ENCODE results near the gene GRK7. TPM values are rescaled to one million over a fixed set of nuclear protein-coding genes. Genes with fewer than 3 reads are reported as not detected.

GRK7 gene
- not detected in 2 replicates for total RNA-seq (ENCODE audit: low replicate concordance)

- H3K4me3 ChIP-seq (ENCODE audit: low read depth, low read length), result no peak within 1 kb of the TSS
- DNase-seq (ENCODE audit: low read depth), result no peak
Observed at GRCh38 chr3:141763088-141763750, at the start of gene GRK7. TSS of gene GRK7 (plus strand) at chr3:141763408. CDS start at chr3:141778285, 14,877 bp downstream.

GRCh38 chr3:141714671-141715070 is 48.5 kb upstream of the GRK7 start:
- no peak for DNase-seq (ENCODE audit: low read depth)
- TF ChIP-seq CTCF (IDR thresholded peaks at IDR 0.05; ENCODE audit: insufficient read depth, low read length), result no peak
- no peak overlapping the region for H3K4me3 ChIP-seq (ENCODE audit: low read depth, low read length)

More at GRCh38 chr3:141763088-141763750, at the start of gene GRK7:
- TF ChIP-seq CTCF (IDR thresholded peaks at IDR 0.05; ENCODE audit: insufficient read depth, low read length), result no peak

GRCh38 chr3:141722081-141722480 is 41.1 kb upstream of the GRK7 start:
- DNase-seq (ENCODE audit: low read depth), result no peak
- H3K4me3 ChIP-seq (ENCODE audit: low read depth, low read length), result no peak overlapping the region
- TF ChIP-seq CTCF (IDR thresholded peaks at IDR 0.05; ENCODE audit: insufficient read depth, low read length), result no peak

GRCh38 chr3:141722648-141723047 is 40.6 kb upstream of the GRK7 start:
- H3K4me3 ChIP-seq (ENCODE audit: low read depth, low read length), result no peak overlapping the region
- TF ChIP-seq CTCF (IDR thresholded peaks at IDR 0.05; ENCODE audit: insufficient read depth, low read length), result no peak
- no peak for DNase-seq (ENCODE audit: low read depth)

- no peak overlapping the region for H3K4me3 ChIP-seq (ENCODE audit: low read depth, low read length)
- TF ChIP-seq CTCF (IDR thresholded peaks at IDR 0.05; ENCODE audit: insufficient read depth, low read length), result no peak
- DNase-seq (ENCODE audit: low read depth), result no peak
Observed at GRCh38 chr3:141723255-141723654, 40.0 kb upstream of the GRK7 start.

GRCh38 chr3:141724186-141724585 is 39.0 kb upstream of the GRK7 start:
- no peak overlapping the region for H3K4me3 ChIP-seq (ENCODE audit: low read depth, low read length)
- no peak for DNase-seq (ENCODE audit: low read depth)
- no peak for TF ChIP-seq CTCF (IDR thresholded peaks at IDR 0.05; ENCODE audit: insufficient read depth, low read length)

- TF ChIP-seq CTCF (IDR thresholded peaks at IDR 0.05; ENCODE audit: insufficient read depth, low read length), result no peak
- no peak for DNase-seq (ENCODE audit: low read depth)
- no peak overlapping the region for H3K4me3 ChIP-seq (ENCODE audit: low read depth, low read length)
Observed at GRCh38 chr3:141725036-141725435, 38.2 kb upstream of the GRK7 start.

All from fibroblast of the aortic adventitia (primary cell).